ENCODE results near the gene PGLYRP2.

Gene PGLYRP2

DNA sequence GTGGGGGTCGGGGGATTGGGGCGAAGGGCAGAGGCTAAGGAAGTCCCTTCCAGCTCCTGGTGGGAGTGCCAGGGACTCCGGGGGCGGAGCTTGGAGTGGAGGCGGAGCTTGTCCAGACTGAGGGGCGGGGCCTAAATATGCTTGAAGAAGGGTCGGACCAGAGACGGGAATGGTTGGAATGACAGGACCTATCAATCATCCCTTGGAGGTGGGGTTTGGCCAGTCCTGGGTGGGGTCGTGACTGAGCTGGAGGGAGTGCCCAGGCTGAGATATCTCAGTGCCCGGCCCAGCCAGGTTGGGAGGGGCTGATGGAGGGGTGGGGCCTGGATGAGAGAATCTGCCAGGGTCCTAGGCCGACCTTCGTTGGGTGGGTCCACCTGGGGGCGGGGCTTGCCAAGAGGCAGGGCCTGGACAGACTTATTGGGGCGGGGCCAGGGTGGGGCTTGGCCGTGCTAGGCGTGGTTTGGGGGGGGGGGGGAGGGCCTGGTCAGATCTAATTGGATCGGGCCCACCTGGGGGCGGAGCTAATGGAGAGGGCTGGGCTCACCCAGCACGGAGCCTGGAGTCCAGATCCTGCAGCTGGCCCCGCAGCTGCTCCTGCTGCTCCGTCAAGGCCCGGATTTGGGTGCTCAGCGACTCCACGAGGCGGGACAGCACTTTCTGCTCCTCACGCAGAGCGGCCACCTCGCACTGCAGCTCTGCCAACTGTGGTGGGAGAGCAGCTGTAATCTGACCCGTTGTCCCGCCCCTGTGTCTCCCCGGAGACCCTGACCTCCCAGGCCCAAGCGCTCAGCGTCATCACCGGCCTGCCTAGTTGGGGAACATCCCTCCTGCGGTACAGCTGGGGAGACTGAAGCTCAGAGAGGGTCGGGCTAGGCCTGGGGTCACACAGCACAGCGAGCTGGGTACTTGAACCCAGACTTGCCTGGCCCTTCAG lies 26.9 kb downstream of the PGLYRP2 start:
- no peak overlapping the region for H3K4me3 ChIP-seq (ENCODE audit: low read depth, low read length)
- TF ChIP-seq MYC (IDR thresholded peaks at IDR 0.05; ENCODE audit: low read depth, low read length): no peak
- TF ChIP-seq, protein P1, sequence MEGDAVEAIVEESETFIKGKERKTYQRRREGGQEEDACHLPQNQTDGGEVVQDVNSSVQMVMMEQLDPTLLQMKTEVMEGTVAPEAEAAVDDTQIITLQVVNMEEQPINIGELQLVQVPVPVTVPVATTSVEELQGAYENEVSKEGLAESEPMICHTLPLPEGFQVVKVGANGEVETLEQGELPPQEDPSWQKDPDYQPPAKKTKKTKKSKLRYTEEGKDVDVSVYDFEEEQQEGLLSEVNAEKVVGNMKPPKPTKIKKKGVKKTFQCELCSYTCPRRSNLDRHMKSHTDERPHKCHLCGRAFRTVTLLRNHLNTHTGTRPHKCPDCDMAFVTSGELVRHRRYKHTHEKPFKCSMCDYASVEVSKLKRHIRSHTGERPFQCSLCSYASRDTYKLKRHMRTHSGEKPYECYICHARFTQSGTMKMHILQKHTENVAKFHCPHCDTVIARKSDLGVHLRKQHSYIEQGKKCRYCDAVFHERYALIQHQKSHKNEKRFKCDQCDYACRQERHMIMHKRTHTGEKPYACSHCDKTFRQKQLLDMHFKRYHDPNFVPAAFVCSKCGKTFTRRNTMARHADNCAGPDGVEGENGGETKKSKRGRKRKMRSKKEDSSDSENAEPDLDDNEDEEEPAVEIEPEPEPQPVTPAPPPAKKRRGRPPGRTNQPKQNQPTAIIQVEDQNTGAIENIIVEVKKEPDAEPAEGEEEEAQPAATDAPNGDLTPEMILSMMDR (IDR thresholded peaks at IDR 0.05; ENCODE audit: low read depth, low read length): no peak
- TF ChIP-seq, protein P2, sequence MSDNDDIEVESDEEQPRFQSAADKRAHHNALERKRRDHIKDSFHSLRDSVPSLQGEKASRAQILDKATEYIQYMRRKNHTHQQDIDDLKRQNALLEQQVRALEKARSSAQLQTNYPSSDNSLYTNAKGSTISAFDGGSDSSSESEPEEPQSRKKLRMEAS (IDR thresholded peaks at IDR 0.05; ENCODE audit: low read depth, low read length): no peak
- TF ChIP-seq POLR2A (IDR thresholded peaks at IDR 0.05; ENCODE audit: extremely low read depth, insufficient read length): no peak
- peak; percentile 45 for DNase-seq (ENCODE audit: low read depth)

DNA sequence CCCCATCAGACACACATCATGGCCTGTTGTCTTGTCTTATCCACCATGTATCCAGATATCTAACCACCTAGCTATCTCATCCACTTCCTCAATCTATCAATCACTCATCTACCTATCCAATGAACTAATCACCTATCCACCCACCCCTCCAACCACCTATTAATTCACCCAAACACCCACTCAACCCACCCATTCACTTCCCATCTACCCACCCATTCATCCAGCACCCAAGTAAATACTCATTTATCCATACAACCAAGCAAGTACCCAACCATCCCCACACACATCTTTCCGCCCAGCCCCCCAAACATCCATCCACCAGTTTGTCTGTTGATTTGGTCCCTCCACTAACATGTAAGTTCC lies 28.8 kb downstream of the PGLYRP2 start:
- TF ChIP-seq, protein P2 (IDR thresholded peaks at IDR 0.05; ENCODE audit: low read depth, low read length): no peak
- TF ChIP-seq POLR2A (IDR thresholded peaks at IDR 0.05; ENCODE audit: extremely low read depth, insufficient read length): no peak
- no peak for TF ChIP-seq MYC (IDR thresholded peaks at IDR 0.05; ENCODE audit: low read depth, low read length)
- TF ChIP-seq, protein P1 (IDR thresholded peaks at IDR 0.05; ENCODE audit: low read depth, low read length): no peak
- no peak for DNase-seq (ENCODE audit: low read depth)
- H3K4me3 ChIP-seq (ENCODE audit: low read depth, low read length): no peak overlapping the region

DNA sequence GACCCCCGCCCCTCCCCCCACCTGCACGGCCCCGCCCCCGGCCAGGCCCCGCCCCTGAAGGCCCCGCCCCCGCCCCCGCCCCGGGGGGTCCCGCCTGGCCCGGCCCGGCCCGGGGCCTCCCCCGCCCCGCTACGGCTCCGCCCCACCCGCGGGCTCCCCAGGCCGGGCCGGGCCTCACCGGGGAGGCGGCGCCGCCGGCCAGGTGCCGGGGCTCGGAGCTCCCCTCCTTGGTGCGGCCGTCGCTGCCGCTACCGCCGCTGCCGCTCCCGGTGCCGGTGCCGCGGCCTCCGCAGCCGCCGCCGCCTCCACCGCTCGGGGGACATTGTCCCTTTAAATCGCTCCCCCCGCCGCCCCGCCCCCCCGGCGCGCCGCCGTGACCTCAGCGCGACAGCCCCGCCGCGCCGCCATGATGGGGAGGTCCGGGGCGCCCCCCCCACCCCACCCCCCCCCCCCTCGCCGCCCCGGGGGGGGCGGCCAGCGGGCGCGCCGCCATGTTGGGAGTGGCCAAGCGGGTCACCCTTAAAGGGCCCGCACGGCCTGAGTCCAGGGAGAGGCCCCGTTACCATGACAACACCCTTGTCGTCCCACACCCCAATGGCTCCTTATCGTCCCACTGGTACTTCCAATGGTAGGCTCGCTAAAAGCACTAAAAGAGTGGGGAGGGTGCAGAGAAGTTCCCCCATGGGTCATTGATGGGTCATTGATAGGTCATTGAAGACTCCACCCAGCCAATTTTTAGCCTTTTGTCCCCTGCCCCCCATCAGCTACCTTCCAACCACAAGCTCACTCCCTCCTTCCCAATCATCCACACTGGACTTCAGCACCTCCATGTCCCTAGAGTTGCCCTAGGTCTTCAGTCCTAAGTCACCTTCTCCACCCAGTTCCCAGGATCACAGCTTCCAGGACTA lies 29.4 kb downstream of the PGLYRP2 start, which contains the start of gene WIZ:
WIZ (minus strand) TSS at position 337 of the 908 bp plus-strand sequence. CDS start 1,649 bp downstream, outside the sequence.
- H3K4me3 ChIP-seq (ENCODE audit: low read depth, low read length): no peak within 1 kb of the TSS
- DNase-seq (ENCODE audit: low read depth): peak; percentile 70
- TF ChIP-seq POLR2A (IDR thresholded peaks at IDR 0.05; ENCODE audit: extremely low read depth, insufficient read length) (no peak), MYC (IDR thresholded peaks at IDR 0.05; ENCODE audit: low read depth, low read length) (no peak)
- TF ChIP-seq, protein P2 (IDR thresholded peaks at IDR 0.05; ENCODE audit: low read depth, low read length): no peak
- TF ChIP-seq, protein P1 (IDR thresholded peaks at IDR 0.05; ENCODE audit: low read depth, low read length): no peak

DNA sequence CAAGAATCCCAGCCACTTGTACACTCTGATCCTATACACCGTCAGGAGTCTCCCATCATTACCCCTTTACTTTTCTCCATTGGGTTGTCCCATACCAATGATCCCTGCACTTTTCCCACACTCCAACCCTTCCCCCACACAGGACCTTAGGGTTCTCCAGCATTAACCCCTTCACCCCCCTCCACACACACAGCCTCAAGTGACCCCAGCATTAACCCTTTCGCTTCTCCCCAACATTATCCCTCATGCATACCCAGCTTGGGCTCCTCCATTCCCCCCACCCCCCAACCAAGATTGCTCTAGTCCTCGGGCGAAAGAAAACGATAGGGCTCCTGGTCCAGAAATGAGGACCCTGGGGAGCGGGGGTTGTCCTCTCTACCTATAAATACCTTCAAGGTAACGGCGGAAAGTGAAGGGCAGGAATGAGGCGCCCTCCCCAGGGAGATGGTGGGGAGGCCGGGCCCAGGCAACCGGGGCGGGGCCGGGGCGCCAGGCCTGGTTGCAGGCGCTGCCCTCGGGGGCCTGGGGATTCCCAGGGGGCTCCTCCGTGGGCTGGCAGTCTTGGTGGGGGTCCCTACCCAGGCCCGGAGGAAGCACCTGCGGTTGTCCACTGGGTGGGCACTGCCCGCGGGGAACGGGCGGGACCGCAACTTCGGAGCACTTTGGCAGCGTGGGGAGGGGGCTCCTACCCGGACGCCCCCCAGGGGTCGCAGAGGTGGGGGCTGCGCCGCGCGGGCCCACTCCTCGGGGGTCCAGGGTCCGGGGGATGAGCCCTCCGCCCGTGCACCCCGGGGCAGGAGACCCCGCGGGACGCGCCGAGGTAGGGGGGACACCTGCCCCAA lies 30.3 kb downstream of the PGLYRP2 start:
- peak; percentile 41 for DNase-seq (ENCODE audit: low read depth)
- H3K4me3 ChIP-seq (ENCODE audit: low read depth, low read length): no peak overlapping the region
- TF ChIP-seq, protein P2 (IDR thresholded peaks at IDR 0.05; ENCODE audit: low read depth, low read length): no peak
- TF ChIP-seq, protein P1 (IDR thresholded peaks at IDR 0.05; ENCODE audit: low read depth, low read length): no peak
- TF ChIP-seq POLR2A (IDR thresholded peaks at IDR 0.05; ENCODE audit: extremely low read depth, insufficient read length): no peak
- no peak for TF ChIP-seq MYC (IDR thresholded peaks at IDR 0.05; ENCODE audit: low read depth, low read length)
